H54 (cell line): Measurements from ENCODE around the gene SCG5.
A peak's percentile ranks its signal among the peaks of the same experiment; 100 is the strongest.

ENCODE experiments used
- DNase-seq: peaks from one replicate; pipeline ENCODE4 v3.0.0; 2011; ENCODE audit warnings: low spot score, mixed read lengths; ENCODE audit not compliant: insufficient read length
- FAIRE-seq: peaks from 3 replicates; lab custom pipeline; 2011; peaks lifted over from hg19 to GRCh38; lab: Jason Lieb, UNC
- POLR2A ChIP-seq: IDR thresholded peaks from 2 replicates; pipeline ENCODE4 v1.6.1; 2011; ENCODE audit warnings: low read depth, mild to moderate bottlenecking, low read length

Gene SCG5

DNA sequence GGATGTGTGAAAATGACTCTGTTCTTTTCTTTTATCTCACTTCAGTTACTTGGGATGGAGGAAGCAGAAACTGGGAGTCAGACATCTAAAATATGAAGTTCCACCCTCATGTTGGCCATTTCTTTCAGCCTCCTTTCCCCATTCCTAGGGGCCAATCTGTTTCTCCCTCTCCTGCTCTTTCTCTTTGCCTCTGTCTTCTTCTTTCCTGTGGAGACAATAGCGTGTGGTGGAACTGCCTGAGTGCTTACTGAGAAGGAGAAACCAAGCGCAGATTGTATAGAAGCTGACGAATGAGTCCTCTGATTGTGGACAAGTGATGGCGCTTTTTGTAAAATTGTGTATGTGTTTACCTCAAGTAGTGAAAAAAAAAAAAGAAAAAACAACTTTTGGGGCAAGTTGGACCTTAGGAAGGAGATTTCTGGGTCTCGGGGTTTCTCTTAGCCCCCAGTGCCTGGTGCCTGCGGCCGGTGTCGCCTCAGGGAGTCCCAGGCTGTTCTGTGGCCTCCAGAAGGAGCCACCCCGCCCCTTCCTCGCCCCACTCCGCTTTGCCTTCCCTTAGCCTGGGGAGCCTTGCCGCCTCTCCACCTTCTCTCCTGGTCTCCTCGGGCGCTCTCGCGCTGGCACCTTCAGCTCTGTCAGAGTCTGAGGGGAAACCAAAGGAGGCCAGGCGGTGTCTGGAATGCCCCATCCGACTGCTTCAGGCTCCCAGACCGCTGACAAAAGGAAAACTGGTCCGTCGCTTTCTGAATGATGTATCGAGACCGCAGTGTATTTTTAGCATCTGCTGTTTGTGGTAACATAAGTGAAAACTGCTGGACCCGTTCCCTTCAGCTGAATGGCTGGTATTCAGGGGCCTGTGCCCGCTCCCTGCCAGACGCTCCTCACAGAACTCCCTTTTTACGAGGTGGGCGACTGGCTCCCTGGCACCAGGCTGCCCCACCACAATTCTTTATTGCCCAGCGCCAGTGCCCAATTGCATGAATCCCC is 30.1 kb downstream of the SCG5 start:
- no peak for TF ChIP-seq POLR2A
- no peak for DNase-seq
- no peak for FAIRE-seq

DNA sequence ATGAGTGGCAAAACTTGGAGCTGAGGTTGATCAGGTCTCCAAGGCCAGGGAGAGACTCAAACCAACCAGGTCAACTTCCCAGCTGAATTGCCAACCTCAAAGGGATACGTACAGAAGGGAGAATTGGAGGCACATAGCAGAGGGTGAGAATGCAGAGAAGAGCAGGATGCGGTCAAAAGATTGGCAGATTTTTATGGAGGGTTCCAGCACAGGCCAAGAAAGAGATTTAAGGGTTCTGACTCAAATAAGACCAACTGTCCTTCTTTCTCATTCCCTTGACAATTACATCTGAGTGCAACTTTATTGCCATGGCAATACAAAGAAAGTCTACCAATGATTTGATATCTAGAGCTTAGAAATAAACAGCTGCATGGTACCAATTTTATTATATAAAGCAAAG is 33.2 kb downstream of the SCG5 start:
- DNase-seq (no peak), FAIRE-seq (no peak)
- no peak for TF ChIP-seq POLR2A

- FAIRE-seq (peak; percentile 62), DNase-seq (no peak)
- TF ChIP-seq POLR2A: no peak
These were observed 34.0 kb downstream of the SCG5 start for GRCh38 chr15:32675466-32675865.

DNA sequence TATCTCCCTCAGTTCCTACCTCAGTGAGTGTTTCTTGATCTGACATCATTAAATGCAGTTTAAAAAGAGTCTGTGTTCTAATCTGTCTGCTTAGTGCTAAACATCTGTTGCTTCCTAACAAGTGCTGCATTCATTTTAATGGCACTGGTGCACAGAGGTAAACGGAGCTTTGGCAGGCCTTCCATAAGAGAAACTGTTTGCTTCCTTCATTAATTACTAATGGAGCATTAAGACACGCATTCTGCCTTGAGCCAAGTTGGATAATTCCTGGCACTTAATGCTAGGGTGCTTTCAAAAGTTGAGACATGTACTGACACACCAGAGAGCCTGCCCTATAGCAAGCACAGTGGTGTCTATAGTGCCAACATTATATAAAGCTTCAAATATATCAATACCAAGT is 34.7 kb downstream of the SCG5 start:
- no peak for DNase-seq
- TF ChIP-seq POLR2A: no peak
- FAIRE-seq: no peak

DNA sequence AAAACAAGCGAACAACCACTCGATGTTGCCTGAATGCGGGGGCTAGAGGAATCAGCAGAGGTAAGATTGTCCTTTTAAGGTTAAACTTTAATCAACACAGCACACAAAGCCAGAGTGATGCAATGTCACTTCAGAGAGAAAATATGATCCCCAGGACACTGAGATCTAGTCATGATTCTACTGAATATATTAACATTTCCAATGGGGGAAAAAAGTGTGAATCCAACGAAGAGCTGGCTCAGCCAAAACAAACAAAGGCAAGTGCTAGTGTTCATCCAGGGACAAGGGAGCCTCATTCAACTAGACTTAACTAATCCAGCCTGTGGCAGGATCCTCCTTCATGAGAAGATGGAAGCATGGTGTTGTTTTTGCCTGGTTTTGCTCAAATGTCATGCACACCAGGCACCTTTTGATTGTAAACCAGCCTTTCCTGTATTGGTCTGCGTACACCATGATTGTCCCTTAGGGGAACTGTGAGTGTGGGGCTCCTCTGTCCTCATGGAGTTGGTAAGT is 35.8 kb downstream of the SCG5 start:
- no peak for DNase-seq
- TF ChIP-seq POLR2A: no peak
- no peak for FAIRE-seq

GRCh38 chr15:32679298-32679690 is 37.8 kb downstream of the SCG5 start:
- no peak for FAIRE-seq
- no peak for TF ChIP-seq POLR2A
- no peak for DNase-seq

DNA sequence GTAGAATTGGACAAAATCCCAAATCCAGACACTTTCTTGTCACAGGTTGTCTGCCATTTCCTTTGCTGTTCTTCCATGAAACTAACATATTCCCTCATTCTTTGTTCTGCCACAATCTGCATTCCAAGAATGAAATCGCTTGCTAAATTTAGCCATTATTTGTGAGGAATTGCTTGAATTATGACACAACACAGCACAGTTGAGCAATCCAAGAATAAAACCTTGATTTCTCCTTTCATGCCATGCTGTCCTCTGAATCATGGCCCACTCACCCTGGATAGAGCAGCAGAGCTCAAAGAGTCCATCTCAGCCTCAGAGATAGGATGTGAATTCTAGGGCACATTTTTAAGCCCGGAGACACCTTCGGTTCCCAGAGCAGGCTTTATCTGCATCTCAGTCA is 41.1 kb downstream of the SCG5 start:
- DNase-seq (no peak), FAIRE-seq (peak; percentile 69)
- TF ChIP-seq POLR2A: no peak

GRCh38 chr15:32682977-32683630 is 41.6 kb downstream of the SCG5 start:
- TF ChIP-seq POLR2A: no peak
- DNase-seq (no peak), FAIRE-seq (no peak)

- TF ChIP-seq POLR2A: no peak
- peak; percentile 27 for FAIRE-seq
- peak; percentile 53 for DNase-seq
These were observed 42.5 kb downstream of the SCG5 start for GRCh38 chr15:32683906-32684584.

DNA sequence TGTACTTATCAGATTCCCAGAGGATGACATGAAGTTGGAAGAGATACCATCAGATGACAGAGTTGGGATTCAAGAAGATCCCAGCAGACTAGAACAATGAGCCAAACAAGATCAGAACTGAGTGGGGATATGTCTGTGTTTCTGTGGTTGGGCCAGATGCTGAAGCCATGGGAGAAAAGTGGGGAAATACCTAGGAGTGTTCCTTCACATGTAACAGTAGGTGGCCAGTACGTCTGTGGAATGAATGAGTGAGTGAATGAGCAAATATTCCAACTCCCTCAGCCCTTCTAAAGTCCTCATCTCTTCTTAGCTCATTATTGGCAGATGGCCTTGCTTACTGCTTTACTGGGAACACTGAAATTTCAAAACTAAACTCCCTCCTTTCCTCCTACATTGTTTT is 44.1 kb downstream of the SCG5 start:
- no peak for TF ChIP-seq POLR2A
- no peak for FAIRE-seq
- DNase-seq: no peak

DNA sequence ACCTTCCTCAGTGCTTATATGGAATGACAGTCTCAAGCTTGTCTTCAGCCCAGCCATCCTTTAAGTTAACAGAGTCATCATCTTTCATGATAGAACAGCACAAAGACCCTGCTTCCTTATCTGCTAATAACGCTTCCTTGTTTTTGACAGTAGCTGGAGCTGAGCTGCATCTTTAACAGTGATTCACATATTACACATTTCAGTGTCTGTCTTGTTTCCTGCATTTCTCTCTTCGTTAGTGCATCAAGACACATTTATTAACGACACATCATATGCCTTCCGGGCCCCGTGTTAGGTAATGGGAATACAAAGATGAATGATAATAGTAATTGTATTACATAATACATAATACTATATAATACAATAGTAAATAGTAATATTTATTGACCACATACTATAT is 46.0 kb downstream of the SCG5 start:
- TF ChIP-seq POLR2A: no peak
- DNase-seq (no peak), FAIRE-seq (no peak)

DNA sequence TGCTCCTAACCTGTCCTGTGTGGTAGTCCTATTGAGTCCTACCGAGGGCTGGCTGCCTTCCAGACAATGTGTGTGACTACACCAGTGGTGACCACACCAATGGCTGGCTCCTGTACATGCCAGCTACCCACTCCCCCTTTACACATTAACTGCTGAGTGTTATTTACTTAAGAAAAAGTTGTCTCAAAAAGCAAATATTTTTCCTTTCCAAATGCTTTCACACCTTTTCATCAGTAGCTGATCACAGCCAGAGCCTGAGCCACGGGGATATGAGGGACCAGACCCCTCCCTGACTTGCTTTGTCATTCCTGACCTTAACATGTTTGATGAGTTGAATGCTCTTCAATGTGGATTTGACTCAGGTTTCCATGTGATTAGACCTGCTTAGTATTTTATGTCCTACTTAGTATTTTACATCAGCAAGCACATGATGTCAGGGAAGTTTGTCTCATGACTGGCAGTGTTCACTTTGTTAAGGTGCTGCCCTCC is 46.7 kb downstream of the SCG5 start:
- FAIRE-seq (no peak), DNase-seq (no peak)
- TF ChIP-seq POLR2A: no peak

GRCh38 chr15:32690941-32691688 is 49.6 kb downstream of the SCG5 start:
- FAIRE-seq (no peak), DNase-seq (no peak)
- no peak for TF ChIP-seq POLR2A

GRCh38 chr15:32691689-32692038 is 50.2 kb downstream of the SCG5 start:
- DNase-seq (no peak), FAIRE-seq (no peak)
- TF ChIP-seq POLR2A: no peak
